Ascending aorta (tissue), 2 donors: ENCODE measurements around the gene MESP1. TPM values are rescaled to one million over a fixed set of nuclear protein-coding genes. Genes with fewer than 3 reads are reported as not detected.

Source experiments
- DNase-seq, 2 donors: peaks; one replicate each; pipeline ENCODE4 v3.0.0-alpha.2; 2019; ENCODE audit warnings: low spot score in 2 of 2
- H3K27ac ChIP-seq, 2 donors: fragments of 200-600 bp; sonication (generic); one replicate each; pipeline ENCODE4 v1.5.1; 2016 to 2017; ENCODE audit warnings: mild to moderate bottlenecking in 1 of 2
- H3K27me3 ChIP-seq: fragments of 200-600 bp; sonication (generic); one replicate; pipeline ENCODE4 v1.5.1; 2017
- H3K36me3 ChIP-seq, 2 donors: fragments of 200-600 bp; sonication (generic); one replicate each; pipeline ENCODE4 v1.5.1; 2016
- H3K4me1 ChIP-seq, 2 donors: fragments of 200-600 bp; sonication (generic); one replicate each; pipeline ENCODE4 v1.5.1; 2016 to 2017; ENCODE audit warnings: mild to moderate bottlenecking in 1 of 2
- H3K4me3 ChIP-seq, 2 donors: fragments of 200-600 bp; sonication (generic); one replicate each; pipeline ENCODE4 v1.5.1; 2016 to 2017; ENCODE audit warnings: mild to moderate bottlenecking in 1 of 2
- H3K9me3 ChIP-seq, 2 donors: fragments of 200-600 bp; sonication (generic); one replicate each; pipeline ENCODE4 v1.5.1; 2016
- intact Hi-C: fragments of 100-400 bp; cut with DNase I; formaldehyde crosslinking; loops from one replicate; pipeline ENCODE4 v1.15.1; 2023
- total RNA-seq: library from RNA; depleted of rRNA; stranded (reverse); fragments of >200 nt; gene quantifications from one replicate; pipeline ENCODE4 v1.1.0, GENCODE V29; 2016
- TF ChIP-seq, protein P1 (sequence below), 3 experiments: fragments of 200-600 bp in 2 of 3; fragments of 450-650 bp in 1 of 3; sonication (generic) in 2 of 3; IDR thresholded peaks; one replicate each; pipeline ENCODE4 v1.5.1; 2016 to 2019; ENCODE audit warnings: antibody characterized with exemption in 3 of 3, mild to moderate bottlenecking in 1 of 3, moderate library complexity in 1 of 3

Gene MESP1
- total RNA-seq, 1 donor from 2014 or later = 0.85 TPM

DNA sequence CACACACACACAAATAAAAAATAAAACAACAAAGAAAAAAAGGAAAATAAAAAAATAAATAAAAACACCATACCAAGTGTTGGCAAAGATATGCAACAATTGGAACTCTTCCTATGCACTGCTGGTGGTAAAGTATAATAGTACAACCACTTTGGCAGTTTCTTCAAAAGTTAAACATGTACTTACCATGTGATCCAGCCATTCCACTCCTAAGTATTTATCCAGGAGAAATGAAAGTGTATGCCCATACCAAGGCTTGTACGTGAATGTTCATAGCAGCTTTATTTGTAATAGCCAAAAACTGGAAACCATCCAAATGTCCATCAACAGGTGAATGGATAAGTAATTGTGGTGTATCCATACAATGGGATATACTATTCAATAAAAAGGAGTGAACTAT, 43.5 kb downstream of the MESP1 start:
- no peak overlapping the region for H3K4me3 ChIP-seq
- no peaks in the 10 kb centered on the region for H3K36me3 ChIP-seq
- H3K9me3 ChIP-seq = no peaks in the 10 kb centered on the region
- H3K4me1 ChIP-seq = peaks cover 0 to 10% of the 10 kb centered on the region in 2 donors
- intact Hi-C loops = no loop called here
- no peak overlapping the region for H3K27ac ChIP-seq
- DNase-seq = no peak
- no peaks in the 10 kb centered on the region for H3K27me3 ChIP-seq
- TF ChIP-seq, protein P1, sequence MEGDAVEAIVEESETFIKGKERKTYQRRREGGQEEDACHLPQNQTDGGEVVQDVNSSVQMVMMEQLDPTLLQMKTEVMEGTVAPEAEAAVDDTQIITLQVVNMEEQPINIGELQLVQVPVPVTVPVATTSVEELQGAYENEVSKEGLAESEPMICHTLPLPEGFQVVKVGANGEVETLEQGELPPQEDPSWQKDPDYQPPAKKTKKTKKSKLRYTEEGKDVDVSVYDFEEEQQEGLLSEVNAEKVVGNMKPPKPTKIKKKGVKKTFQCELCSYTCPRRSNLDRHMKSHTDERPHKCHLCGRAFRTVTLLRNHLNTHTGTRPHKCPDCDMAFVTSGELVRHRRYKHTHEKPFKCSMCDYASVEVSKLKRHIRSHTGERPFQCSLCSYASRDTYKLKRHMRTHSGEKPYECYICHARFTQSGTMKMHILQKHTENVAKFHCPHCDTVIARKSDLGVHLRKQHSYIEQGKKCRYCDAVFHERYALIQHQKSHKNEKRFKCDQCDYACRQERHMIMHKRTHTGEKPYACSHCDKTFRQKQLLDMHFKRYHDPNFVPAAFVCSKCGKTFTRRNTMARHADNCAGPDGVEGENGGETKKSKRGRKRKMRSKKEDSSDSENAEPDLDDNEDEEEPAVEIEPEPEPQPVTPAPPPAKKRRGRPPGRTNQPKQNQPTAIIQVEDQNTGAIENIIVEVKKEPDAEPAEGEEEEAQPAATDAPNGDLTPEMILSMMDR (IDR thresholded peaks at IDR 0.05) = no peak

DNA sequence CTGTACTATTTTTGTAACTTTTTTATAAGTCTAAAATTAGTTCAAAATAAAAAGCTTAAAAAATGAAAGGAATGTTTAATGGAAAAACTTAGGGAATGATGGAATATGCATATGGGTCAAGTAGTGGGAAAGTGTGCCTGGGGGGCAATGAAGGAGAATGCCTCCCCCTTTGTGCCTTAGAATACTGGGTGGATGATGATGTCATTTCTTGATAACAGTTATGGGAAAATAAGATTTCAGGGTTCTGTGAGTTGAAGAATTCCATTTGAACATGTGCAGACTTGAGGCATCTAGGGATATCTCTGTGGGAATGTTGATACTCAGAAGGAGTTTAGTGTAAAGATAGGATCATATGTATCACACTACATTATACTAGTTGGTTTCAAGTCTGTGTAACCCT, 46.6 kb downstream of the MESP1 start:
- Histone ChIP-seq H3K36me3 (no peaks in the 10 kb centered on the region), H3K9me3 (no peaks in the 10 kb centered on the region), H3K4me1 (peaks cover 0 to 10% of the 10 kb centered on the region in 2 donors), H3K4me3 (no peak overlapping the region), H3K27ac (no peak overlapping the region), H3K27me3 (no peaks in the 10 kb centered on the region)
- intact Hi-C loops = no loop called here
- DNase-seq = no peak
- TF ChIP-seq, protein P1 (IDR thresholded peaks at IDR 0.05) = no peak

Other genes with a start within 250 kb of the MESP1 start
- gene TICRR, start 175.8 kb downstream of the MESP1 start, total RNA-seq = not detected
- 39.1 TPM for gene KIF7, start 95.8 kb downstream of the MESP1 start, total RNA-seq
- gene PLIN1, start 71.9 kb downstream of the MESP1 start, total RNA-seq = 39.3 TPM
- gene PEX11A, start 60.5 kb downstream of the MESP1 start, total RNA-seq = 34.2 TPM
- not detected for gene WDR93, start 60.4 kb downstream of the MESP1 start, total RNA-seq
- not detected for gene MESP2, start 25.1 kb upstream of the MESP1 start, total RNA-seq
- 48.2 TPM for gene ANPEP, start 63.6 kb upstream of the MESP1 start, total RNA-seq
- 16.0 TPM for gene AP3S2, start 142.7 kb upstream of the MESP1 start, total RNA-seq
- 29.8 TPM for gene ARPIN, start 161.7 kb upstream of the MESP1 start, total RNA-seq